UCSD-AML1 (cell line): ENCODE measurements around the gene SDHAF2.
"Not testable (repeated sequence)": the region's sequence is repeated elsewhere in the genome, so short reads cannot be mapped to it uniquely, and the experiment has no call there.

ENCODE experiments used
- DNase-seq: peaks from one replicate; lab custom pipeline; 2025; ENCODE audit not compliant: unreplicated experiment; lab: John Stamatoyannopoulos, UW

The SDHAF2 gene

GRCh38 chr11:61474013-61474643 lies 44.2 kb downstream of the SDHAF2 start:
- DNase-seq, result no peak

- no peak for DNase-seq
These were observed 45.5 kb downstream of the SDHAF2 start for GRCh38 chr11:61475433-61475832.

- DNase-seq, result no peak
These were observed 46.4 kb downstream of the SDHAF2 start for GRCh38 chr11:61476371-61476770.

GRCh38 chr11:61477126-61477525 lies 47.2 kb downstream of the SDHAF2 start:
- no peak for DNase-seq

- peak; percentile 36 for DNase-seq
These were observed 47.8 kb downstream of the SDHAF2 start for GRCh38 chr11:61477727-61478148.

- not testable (repeated sequence) for DNase-seq
These were observed 49.6 kb downstream of the SDHAF2 start for GRCh38 chr11:61479360-61480058.

- DNase-seq, result no peak
These were observed 50.5 kb downstream of the SDHAF2 start for GRCh38 chr11:61480261-61480993.

- no peak for DNase-seq
These were observed 51.0 kb downstream of the SDHAF2 start for GRCh38 chr11:61480994-61481335.

GRCh38 chr11:61481806-61482205 lies 51.9 kb downstream of the SDHAF2 start:
- no peak for DNase-seq

- peak; percentile 25 for DNase-seq
These were observed 52.6 kb downstream of the SDHAF2 start for GRCh38 chr11:61482513-61482912.

GRCh38 chr11:61484541-61484940 lies 54.6 kb downstream of the SDHAF2 start:
- no peak for DNase-seq

GRCh38 chr11:61485080-61485479 lies 55.2 kb downstream of the SDHAF2 start:
- no peak for DNase-seq

- no peak for DNase-seq
These were observed 56.2 kb downstream of the SDHAF2 start for GRCh38 chr11:61486011-61486620.

GRCh38 chr11:61486779-61487178 lies 56.9 kb downstream of the SDHAF2 start:
- DNase-seq, result no peak

- no peak for DNase-seq
These were observed 57.6 kb downstream of the SDHAF2 start for GRCh38 chr11:61487342-61488025.

- no peak for DNase-seq
These were observed 58.8 kb downstream of the SDHAF2 start for GRCh38 chr11:61488651-61489291.

GRCh38 chr11:61489833-61490721 lies 60.2 kb downstream of the SDHAF2 start:
- DNase-seq, result no peak

GRCh38 chr11:61491736-61492395 lies 61.9 kb downstream of the SDHAF2 start:
- DNase-seq, result no peak

GRCh38 chr11:61494381-61494961 lies 64.5 kb downstream of the SDHAF2 start:
- no peak for DNase-seq
